LNCaP clone FGC (cell line): Measurements from ENCODE around the gene BPIFB3.
"Not testable (repeated sequence)": the region's sequence is repeated elsewhere in the genome, so short reads cannot be mapped to it uniquely, and the experiment has no call there.

Source experiments
- DNase-seq: peaks from one replicate; pipeline ENCODE4 v3.0.0-alpha.2; 2011; ENCODE audit warnings: low read depth
- H3K4me3 ChIP-seq: 2 replicates; pipeline ENCODE4 v1.5.1; 2011; ENCODE audit warnings: mild to moderate bottlenecking, low read depth, low read length, control low read depth
- TF ChIP-seq, protein P1 (sequence below): IDR thresholded peaks from 2 replicates; pipeline ENCODE4 v1.5.1; 2012; ENCODE audit warnings: mild to moderate bottlenecking; ENCODE audit not compliant: control insufficient read depth, insufficient read depth; ENCODE audit errors: extremely low read depth

The BPIFB3 gene

GRCh38 chr20:33042983-33043730 lies 10.5 kb upstream of the BPIFB3 start:
- DNase-seq: no peak

GRCh38 chr20:33043731-33044181 lies 9.9 kb upstream of the BPIFB3 start:
- no peak overlapping the region for H3K4me3 ChIP-seq
- TF ChIP-seq, protein P1, sequence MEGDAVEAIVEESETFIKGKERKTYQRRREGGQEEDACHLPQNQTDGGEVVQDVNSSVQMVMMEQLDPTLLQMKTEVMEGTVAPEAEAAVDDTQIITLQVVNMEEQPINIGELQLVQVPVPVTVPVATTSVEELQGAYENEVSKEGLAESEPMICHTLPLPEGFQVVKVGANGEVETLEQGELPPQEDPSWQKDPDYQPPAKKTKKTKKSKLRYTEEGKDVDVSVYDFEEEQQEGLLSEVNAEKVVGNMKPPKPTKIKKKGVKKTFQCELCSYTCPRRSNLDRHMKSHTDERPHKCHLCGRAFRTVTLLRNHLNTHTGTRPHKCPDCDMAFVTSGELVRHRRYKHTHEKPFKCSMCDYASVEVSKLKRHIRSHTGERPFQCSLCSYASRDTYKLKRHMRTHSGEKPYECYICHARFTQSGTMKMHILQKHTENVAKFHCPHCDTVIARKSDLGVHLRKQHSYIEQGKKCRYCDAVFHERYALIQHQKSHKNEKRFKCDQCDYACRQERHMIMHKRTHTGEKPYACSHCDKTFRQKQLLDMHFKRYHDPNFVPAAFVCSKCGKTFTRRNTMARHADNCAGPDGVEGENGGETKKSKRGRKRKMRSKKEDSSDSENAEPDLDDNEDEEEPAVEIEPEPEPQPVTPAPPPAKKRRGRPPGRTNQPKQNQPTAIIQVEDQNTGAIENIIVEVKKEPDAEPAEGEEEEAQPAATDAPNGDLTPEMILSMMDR: no peak
- no peak for DNase-seq

More at GRCh38 chr20:33042983-33043730, 10.5 kb upstream of the BPIFB3 start:
- no peak overlapping the region for H3K4me3 ChIP-seq
- TF ChIP-seq, protein P1: no peak

DNA sequence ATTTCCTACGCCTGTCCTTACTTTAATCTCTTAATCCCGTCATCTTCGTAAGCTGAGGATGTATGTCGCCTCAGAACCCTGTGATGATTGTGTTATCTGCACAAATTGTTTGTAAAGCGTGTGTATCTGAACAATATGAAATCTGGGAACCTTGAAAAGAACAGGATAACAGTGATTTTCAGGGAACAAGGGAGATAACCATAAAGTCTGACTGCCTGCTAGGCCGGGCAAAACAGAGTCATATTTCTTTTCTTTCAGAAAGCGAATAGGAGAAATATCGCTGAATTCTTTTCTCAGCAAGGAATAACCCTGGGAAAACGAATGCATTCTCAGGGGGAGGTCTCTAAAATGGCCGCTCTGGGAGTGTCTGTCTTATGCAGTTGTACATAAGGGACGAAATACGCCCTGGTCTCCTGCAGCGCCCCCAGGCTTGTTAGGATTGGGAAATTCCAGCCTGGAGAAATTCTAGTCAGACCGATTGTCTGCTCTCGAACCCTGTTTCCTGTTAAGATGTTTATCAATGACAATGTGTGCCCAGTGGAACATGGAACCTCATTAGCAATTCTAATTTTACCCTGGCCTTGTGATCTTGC lies 8.5 kb upstream of the BPIFB3 start:
- not testable (repeated sequence) for H3K4me3 ChIP-seq, DNase-seq

DNA sequence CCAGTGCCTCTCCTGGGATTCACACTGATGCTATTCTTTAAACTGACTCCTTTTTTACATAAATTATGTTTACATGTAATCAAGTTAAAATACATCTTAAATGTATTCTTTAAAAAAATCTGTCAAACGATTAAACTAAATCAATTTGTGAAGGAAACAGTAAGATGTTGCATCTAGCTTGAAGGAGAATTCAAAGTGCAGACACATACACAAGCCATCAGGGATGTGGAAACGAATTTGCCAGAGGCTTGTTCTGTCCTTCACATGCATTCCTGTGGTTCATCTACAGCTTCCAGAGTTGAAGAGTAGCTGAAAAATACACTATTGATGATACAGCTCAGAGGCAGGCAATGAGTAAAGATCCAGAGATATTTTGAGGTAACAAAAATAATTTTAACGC lies 7.3 kb upstream of the BPIFB3 start:
- no peak for DNase-seq
- TF ChIP-seq, protein P1: no peak
- H3K4me3 ChIP-seq: no peak overlapping the region

DNA sequence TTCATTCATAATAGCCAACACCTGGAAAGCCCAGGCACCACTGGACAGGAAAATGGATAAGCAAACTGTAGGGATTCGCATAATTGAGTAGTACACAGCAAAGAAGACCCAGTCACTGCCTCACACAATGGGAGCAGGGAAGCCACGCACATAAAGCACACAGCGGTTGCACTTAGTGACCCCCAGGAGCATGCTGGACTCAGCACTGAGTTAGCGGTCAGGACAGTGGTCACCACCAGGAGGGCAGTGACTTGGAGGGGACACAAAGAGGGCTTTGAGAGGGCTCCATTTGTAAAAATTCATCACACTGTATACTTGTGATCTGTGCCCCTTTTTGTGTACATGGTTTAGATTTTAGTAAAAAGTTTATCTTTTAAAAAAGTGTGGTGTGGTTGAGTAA lies 2.4 kb upstream of the BPIFB3 start:
- TF ChIP-seq, protein P1: no peak
- no peak overlapping the region for H3K4me3 ChIP-seq
- DNase-seq: no peak

DNA sequence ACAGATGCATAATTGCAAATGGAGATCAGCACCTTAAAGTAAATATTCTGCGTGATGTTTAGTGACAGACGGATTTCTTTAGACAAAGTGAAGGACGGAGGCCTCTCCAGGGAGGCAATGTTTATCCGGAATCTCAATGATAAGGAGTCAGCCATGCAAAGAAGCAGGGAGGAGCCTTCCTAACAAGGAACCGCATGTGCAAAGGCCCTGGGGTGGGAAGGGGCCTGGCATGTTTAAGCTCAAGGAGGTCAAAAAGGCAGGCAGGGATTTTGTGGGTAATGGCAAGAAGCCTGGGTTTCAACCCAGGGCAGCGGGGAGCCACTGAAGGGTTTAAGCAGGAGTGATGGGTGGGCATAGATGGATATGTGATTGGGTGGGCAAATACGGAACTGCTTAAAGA lies 678 bp downstream of the BPIFB3 start:
- TF ChIP-seq, protein P1: no peak
- no peak overlapping the region for H3K4me3 ChIP-seq
- DNase-seq: no peak

DNA sequence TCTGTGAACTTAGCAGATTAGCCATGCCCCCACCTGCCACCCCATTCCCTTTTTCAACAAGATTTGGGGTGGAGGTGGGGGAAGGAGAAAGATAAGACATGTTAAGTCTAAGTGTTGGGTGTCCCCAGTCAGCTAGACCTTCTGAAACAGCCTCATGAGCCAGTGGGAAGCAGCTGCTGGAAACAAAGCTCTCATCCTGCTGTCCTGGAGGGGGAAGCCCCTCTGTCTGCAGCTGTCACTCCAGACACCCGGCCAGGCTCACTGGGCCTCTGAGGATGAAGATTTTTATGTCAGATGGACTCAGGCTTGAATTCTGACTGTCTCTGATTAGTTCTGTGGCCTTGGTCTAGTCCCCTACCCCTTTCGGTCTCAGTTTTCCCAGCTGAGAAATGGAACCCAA lies 1.1 kb downstream of the BPIFB3 start:
- no peak overlapping the region for H3K4me3 ChIP-seq
- TF ChIP-seq, protein P1: no peak
- no peak for DNase-seq
